ENCODE measurements around the gene HDHD2.

DNA sequence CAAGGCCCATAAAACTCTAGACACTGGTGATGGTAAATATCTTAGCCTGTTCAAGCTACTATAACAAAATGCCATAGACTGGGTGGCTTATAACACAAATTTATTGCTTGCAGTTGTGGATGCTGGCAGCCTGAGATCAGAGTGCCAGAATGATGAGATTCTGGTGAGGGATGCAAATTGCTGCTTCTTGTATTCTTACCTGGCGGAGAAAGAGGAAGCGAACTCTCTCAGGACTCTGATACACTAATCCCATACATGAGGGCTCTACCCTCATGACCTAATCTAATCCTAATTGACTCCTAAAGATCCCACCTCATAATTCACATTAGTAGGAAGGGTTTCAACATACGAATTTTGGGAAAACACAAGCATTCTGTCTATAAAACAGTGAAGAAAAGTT, 30.5 kb upstream of the HDHD2 start:
- TF ChIP-seq EP300 (IDR thresholded peaks at IDR 0.05; ENCODE audit: borderline replicate concordance) (no peak), ZBTB7A (IDR thresholded peaks at IDR 0.05; ENCODE audit: low read depth) (no peak), RAD21 (IDR thresholded peaks at IDR 0.05; ENCODE audit: low read depth) (no peak), CEBPB (IDR thresholded peaks at IDR 0.05) (no peak), YY1 (IDR thresholded peaks at IDR 0.05; ENCODE audit: low read depth) (no peak), TAF1 (IDR thresholded peaks at IDR 0.05; ENCODE audit: low read depth) (no peak), FOXM1 (IDR thresholded peaks at IDR 0.05; ENCODE audit: borderline replicate concordance, low read depth) (no peak)
- TF ChIP-seq, protein P1, sequence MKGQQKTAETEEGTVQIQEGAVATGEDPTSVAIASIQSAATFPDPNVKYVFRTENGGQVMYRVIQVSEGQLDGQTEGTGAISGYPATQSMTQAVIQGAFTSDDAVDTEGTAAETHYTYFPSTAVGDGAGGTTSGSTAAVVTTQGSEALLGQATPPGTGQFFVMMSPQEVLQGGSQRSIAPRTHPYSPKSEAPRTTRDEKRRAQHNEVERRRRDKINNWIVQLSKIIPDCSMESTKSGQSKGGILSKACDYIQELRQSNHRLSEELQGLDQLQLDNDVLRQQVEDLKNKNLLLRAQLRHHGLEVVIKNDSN (IDR thresholded peaks at IDR 0.05) = no peak
- TF ChIP-seq, protein P2, sequence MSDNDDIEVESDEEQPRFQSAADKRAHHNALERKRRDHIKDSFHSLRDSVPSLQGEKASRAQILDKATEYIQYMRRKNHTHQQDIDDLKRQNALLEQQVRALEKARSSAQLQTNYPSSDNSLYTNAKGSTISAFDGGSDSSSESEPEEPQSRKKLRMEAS (IDR thresholded peaks at IDR 0.05) = no peak
- TF ChIP-seq, protein P3, sequence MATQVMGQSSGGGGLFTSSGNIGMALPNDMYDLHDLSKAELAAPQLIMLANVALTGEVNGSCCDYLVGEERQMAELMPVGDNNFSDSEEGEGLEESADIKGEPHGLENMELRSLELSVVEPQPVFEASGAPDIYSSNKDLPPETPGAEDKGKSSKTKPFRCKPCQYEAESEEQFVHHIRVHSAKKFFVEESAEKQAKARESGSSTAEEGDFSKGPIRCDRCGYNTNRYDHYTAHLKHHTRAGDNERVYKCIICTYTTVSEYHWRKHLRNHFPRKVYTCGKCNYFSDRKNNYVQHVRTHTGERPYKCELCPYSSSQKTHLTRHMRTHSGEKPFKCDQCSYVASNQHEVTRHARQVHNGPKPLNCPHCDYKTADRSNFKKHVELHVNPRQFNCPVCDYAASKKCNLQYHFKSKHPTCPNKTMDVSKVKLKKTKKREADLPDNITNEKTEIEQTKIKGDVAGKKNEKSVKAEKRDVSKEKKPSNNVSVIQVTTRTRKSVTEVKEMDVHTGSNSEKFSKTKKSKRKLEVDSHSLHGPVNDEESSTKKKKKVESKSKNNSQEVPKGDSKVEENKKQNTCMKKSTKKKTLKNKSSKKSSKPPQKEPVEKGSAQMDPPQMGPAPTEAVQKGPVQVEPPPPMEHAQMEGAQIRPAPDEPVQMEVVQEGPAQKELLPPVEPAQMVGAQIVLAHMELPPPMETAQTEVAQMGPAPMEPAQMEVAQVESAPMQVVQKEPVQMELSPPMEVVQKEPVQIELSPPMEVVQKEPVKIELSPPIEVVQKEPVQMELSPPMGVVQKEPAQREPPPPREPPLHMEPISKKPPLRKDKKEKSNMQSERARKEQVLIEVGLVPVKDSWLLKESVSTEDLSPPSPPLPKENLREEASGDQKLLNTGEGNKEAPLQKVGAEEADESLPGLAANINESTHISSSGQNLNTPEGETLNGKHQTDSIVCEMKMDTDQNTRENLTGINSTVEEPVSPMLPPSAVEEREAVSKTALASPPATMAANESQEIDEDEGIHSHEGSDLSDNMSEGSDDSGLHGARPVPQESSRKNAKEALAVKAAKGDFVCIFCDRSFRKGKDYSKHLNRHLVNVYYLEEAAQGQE (IDR thresholded peaks at IDR 0.05; ENCODE audit: low read depth) = no peak
